Activated CD4-positive, alpha-beta memory T cell treated with anti-CD3 and anti-CD28 coated beads, Interleukin-2, amount 10 ng/mL, durations not matched to agents 7 days and 5 days (primary cell): ENCODE data around the gene NYAP2. TPM values are rescaled to one million over a fixed set of nuclear protein-coding genes. Genes with fewer than 3 reads are reported as not detected.

Experiments used
- CTCF ChIA-PET: fragments of 350-600 bp; sonication (Branson Sonifier 250); formaldehyde crosslinking; loops from one replicate; lab custom pipeline; 2021; ENCODE audit warnings: antibody characterized with exemption, inconsistent platforms; lab: Charles Lee
- POLR2A ChIA-PET: fragments of 350-600 bp; sonication (Branson Sonifier 250); formaldehyde crosslinking; loops from one replicate; lab custom pipeline; 2021; ENCODE audit warnings: antibody characterized with exemption; lab: Charles Lee
- DNase-seq: peaks from one replicate; pipeline ENCODE4 v3.0.0-alpha.2; 2020
- H3K27ac Mint-ChIP-seq: one replicate; pipeline ENCODE4 v1.8.0; 2021; ENCODE audit warnings: mild to moderate bottlenecking, mixed read lengths
- H3K27me3 Mint-ChIP-seq: one replicate; pipeline ENCODE4 v1.8.0; 2021; ENCODE audit warnings: mixed read lengths
- H3K36me3 Mint-ChIP-seq: one replicate; pipeline ENCODE4 v1.8.0; 2021; ENCODE audit warnings: low read depth, mixed read lengths
- H3K4me1 Mint-ChIP-seq: one replicate; pipeline ENCODE4 v1.8.0; 2021; ENCODE audit warnings: mixed read lengths
- H3K4me3 Mint-ChIP-seq: one replicate; pipeline ENCODE4 v1.8.0; 2021; ENCODE audit warnings: mild to moderate bottlenecking, mixed read lengths
- H3K9me3 Mint-ChIP-seq: one replicate; pipeline ENCODE4 v1.8.0; 2021; ENCODE audit warnings: mixed read lengths
- total RNA-seq, 2 experiments: library from RNA; stranded (reverse); gene quantifications; one replicate each; pipeline ENCODE4 v1.2.3, GENCODE V29; 2021

The NYAP2 gene
- total RNA-seq, 2 experiments from 2014 or later = not detected

DNA sequence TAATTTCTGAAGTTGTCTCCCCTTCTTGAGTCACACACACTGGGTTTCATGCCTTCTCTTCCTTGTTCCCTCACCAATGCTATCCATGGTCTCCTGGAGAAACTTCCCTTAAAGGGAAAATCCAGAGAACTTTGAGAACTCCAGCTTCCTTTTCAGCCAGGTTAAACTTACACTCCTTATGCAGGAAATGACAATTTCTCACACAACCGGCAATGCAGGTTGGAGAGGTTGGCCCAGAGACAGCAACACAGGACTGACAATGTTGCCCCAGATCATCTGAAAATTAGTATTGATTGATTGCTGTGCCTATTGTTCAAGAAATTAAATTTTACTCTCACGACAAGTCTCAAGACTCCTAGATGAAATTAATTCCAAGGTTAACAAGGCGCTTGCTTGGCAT, 292.2 kb downstream of the NYAP2 start:
- CTCF ChIA-PET = no interaction called here
- no peaks in the 10 kb centered on the region for H3K27me3 Mint-ChIP-seq
- H3K27ac Mint-ChIP-seq = no peak overlapping the region

DNA sequence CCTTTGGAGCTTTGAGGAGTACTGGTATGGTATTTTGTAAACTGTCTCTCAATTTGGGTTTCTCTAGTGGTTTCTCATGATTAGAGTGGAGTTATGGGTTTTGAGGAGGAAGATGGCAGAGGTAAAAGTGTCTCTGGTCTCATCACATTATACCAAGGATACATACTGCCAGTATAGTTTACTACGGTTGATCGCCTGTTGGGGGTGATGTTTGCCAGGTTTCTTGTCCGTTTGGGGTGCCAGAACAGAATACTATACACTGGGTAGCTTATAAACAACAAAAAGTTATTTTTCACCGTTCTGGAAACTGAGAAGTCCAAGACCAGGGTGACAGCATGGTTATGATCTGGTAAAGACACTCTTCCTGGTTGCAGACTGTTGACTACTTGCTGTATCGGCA, 293.7 kb downstream of the NYAP2 start:
- Mint-ChIP-seq H3K36me3 (no peaks in the 10 kb centered on the region), H3K27ac (no peak overlapping the region), H3K4me1 (no peaks in the 10 kb centered on the region), H3K27me3 (no peaks in the 10 kb centered on the region), H3K4me3 (no peak overlapping the region), H3K9me3 (no peaks in the 10 kb centered on the region)
- DNase-seq = no peak
- CTCF ChIA-PET = no interaction called here
- POLR2A ChIA-PET = no interaction called here

More for the DNA sequence above, 292.2 kb downstream of the NYAP2 start:
- H3K36me3 Mint-ChIP-seq = no peaks in the 10 kb centered on the region
- no peaks in the 10 kb centered on the region for H3K4me1 Mint-ChIP-seq
- no peak for DNase-seq
- H3K4me3 Mint-ChIP-seq = no peak overlapping the region
- H3K9me3 Mint-ChIP-seq = no peaks in the 10 kb centered on the region
- POLR2A ChIA-PET = no interaction called here

GRCh38 chr2:225694664-225695063, 295.2 kb downstream of the NYAP2 start:
- ChIA-PET POLR2A (no interaction called here), CTCF (no interaction called here)
- no peak for DNase-seq
- no peaks in the 10 kb centered on the region for H3K27me3 Mint-ChIP-seq
- H3K4me3 Mint-ChIP-seq = no peak overlapping the region
- no peaks in the 10 kb centered on the region for H3K9me3 Mint-ChIP-seq
- no peak overlapping the region for H3K27ac Mint-ChIP-seq
- no peaks in the 10 kb centered on the region for H3K4me1 Mint-ChIP-seq
- H3K36me3 Mint-ChIP-seq = no peaks in the 10 kb centered on the region

DNA sequence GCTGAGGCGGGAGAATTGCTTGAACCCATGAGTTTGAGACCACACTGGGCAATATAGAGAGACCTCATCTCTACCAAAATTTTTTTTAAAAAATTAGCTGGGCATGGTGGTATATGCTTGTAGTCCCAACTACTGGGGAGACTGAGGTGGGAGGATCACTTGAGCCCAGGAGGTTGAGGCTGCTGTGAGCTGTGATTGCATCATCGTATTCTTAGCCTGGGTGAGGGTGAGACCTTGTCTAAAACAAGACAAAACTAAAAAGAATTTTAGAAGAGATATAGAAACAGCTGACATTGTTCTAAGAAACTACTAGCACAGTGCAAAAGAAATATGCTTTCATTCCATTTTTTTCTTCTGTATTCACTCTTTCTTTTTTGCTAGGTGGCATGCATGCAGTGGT, 298.4 kb downstream of the NYAP2 start:
- H3K4me3 Mint-ChIP-seq = no peak overlapping the region
- no peak overlapping the region for H3K27ac Mint-ChIP-seq
- no peaks in the 10 kb centered on the region for H3K9me3 Mint-ChIP-seq
- ChIA-PET POLR2A (no interaction called here), CTCF (no interaction called here)
- DNase-seq = no peak
- H3K36me3 Mint-ChIP-seq = no peaks in the 10 kb centered on the region
- no peaks in the 10 kb centered on the region for H3K4me1 Mint-ChIP-seq
- no peaks in the 10 kb centered on the region for H3K27me3 Mint-ChIP-seq
